Thoracic aorta (tissue), 2 donors: ENCODE data around the gene MBD6. TPM values are rescaled to one million over a fixed set of nuclear protein-coding genes. Genes with fewer than 3 reads are reported as not detected.

ENCODE experiments used
- ATAC-seq: fragments of 150-250 bp; one replicate; pipeline ENCODE4 v1.8.0; 2017; ENCODE audit warnings: low read depth; ENCODE audit not compliant: insufficient number of reproducible peaks, low FRiP score
- DNase-seq: peaks from one replicate; pipeline ENCODE4 v3.0.0-alpha.2; 2020; ENCODE audit warnings: low spot score
- H3K27ac ChIP-seq, 2 donors: fragments of 200-600 bp; sonication (generic); 1 replicate in 1 of 2; 2 replicates in 1 of 2; pipeline ENCODE4 v1.5.1; 2016; ENCODE audit warnings: mild to moderate bottlenecking in 2 of 2, moderate library complexity in 2 of 2
- H3K27me3 ChIP-seq: fragments of 200-600 bp; sonication (generic); replicated peaks from 2 replicates; pipeline ENCODE4 v1.6.0; 2016; ENCODE audit warnings: mild to moderate bottlenecking; ENCODE audit not compliant: insufficient read depth
- H3K36me3 ChIP-seq: fragments of 200-600 bp; sonication (generic); one replicate; pipeline ENCODE4 v1.5.1; 2016
- H3K4me1 ChIP-seq, 2 donors: fragments of 200-600 bp; sonication (generic); 1 replicate in 1 of 2; 2 replicates in 1 of 2; pipeline versions ENCODE4 v1.5.1 to v1.6.0; 2016; ENCODE audit warnings: low read depth in 2 of 2, mild to moderate bottlenecking in 1 of 2; ENCODE audit not compliant: control insufficient read depth in 1 of 2
- H3K4me3 ChIP-seq: fragments of 200-600 bp; sonication (generic); 2 replicates; pipeline ENCODE4 v1.5.1; 2016; ENCODE audit warnings: mild to moderate bottlenecking
- H3K9me3 ChIP-seq: fragments of 200-600 bp; sonication (generic); 2 replicates; pipeline ENCODE4 v1.5.1; 2016
- CTCF ChIP-seq: fragments of 200-600 bp; sonication (generic); IDR thresholded peaks from one replicate; pipeline ENCODE4 v1.5.1; 2019; ENCODE audit warnings: antibody characterized with exemption
- total RNA-seq, 2 donors: library from RNA; depleted of rRNA; stranded (reverse); fragments of >200 nt; gene quantifications; one replicate each; pipeline versions ENCODE4 v1.1.0 to v1.2.3, GENCODE V29; 2016

Gene MBD6
- total RNA-seq, 2 donors from 2014 or later = 39.2 to 54.3 TPM

GRCh38 chr12:57474862-57475261, 47.8 kb upstream of the MBD6 start:
- Histone ChIP-seq H3K9me3 (no peaks in the 10 kb centered on the region), H3K4me3 (peak overlapping the region; percentile 72), H3K36me3 (no peaks in the 10 kb centered on the region), H3K27me3 (no peaks in the 10 kb centered on the region), H3K27ac (no peak overlapping the region), H3K4me1 (peaks cover 15 to 17% of the 10 kb centered on the region in 2 donors)
- no peak for ATAC-seq
- TF ChIP-seq CTCF = no peak
- DNase-seq = no peak

- peak overlapping the region; percentile 72 for H3K4me3 ChIP-seq
- no peak for DNase-seq
- no peak overlapping the region for H3K27ac ChIP-seq
- no peaks in the 10 kb centered on the region for H3K9me3 ChIP-seq
- no peaks in the 10 kb centered on the region for H3K36me3 ChIP-seq
- TF ChIP-seq CTCF = no peak
- H3K27me3 ChIP-seq = no peaks in the 10 kb centered on the region
- H3K4me1 ChIP-seq = peaks cover 15 to 17% of the 10 kb centered on the region in 2 donors
- no peak for ATAC-seq
These were observed 47.1 kb upstream of the MBD6 start for GRCh38 chr12:57475271-57476161.

- Histone ChIP-seq H3K4me3 (peak overlapping the region; percentile 72), H3K36me3 (no peaks in the 10 kb centered on the region), H3K27me3 (no peaks in the 10 kb centered on the region), H3K4me1 (peaks cover 15 to 17% of the 10 kb centered on the region in 2 donors), H3K9me3 (no peaks in the 10 kb centered on the region), H3K27ac (no peak overlapping the region)
- TF ChIP-seq CTCF = peak; percentile 13
- ATAC-seq (no peak), DNase-seq (no peak)
These were observed 46.2 kb upstream of the MBD6 start for GRCh38 chr12:57476162-57476992.

GRCh38 chr12:57476993-57477709, 45.5 kb upstream of the MBD6 start:
- Histone ChIP-seq H3K4me3 (peak overlapping the region; percentile 72), H3K9me3 (no peaks in the 10 kb centered on the region), H3K4me1 (peaks cover 15 to 17% of the 10 kb centered on the region in 2 donors), H3K36me3 (no peaks in the 10 kb centered on the region), H3K27ac (no peak overlapping the region), H3K27me3 (no peaks in the 10 kb centered on the region)
- DNase-seq = no peak
- TF ChIP-seq CTCF = no peak
- ATAC-seq = no peak
